ENCODE data around the gene CD300A. TPM values are rescaled to one million over a fixed set of nuclear protein-coding genes. Genes with fewer than 3 reads are reported as not detected.
A peak's percentile ranks its signal among the peaks of the same experiment; 100 is the strongest.
"Not testable (repeated sequence)": the region's sequence is repeated elsewhere in the genome, so short reads cannot be mapped to it uniquely, and the experiment has no call there.

CD300A gene
- total RNA-seq, 1 donor from 2014 or later, result 2.4 TPM

DNA sequence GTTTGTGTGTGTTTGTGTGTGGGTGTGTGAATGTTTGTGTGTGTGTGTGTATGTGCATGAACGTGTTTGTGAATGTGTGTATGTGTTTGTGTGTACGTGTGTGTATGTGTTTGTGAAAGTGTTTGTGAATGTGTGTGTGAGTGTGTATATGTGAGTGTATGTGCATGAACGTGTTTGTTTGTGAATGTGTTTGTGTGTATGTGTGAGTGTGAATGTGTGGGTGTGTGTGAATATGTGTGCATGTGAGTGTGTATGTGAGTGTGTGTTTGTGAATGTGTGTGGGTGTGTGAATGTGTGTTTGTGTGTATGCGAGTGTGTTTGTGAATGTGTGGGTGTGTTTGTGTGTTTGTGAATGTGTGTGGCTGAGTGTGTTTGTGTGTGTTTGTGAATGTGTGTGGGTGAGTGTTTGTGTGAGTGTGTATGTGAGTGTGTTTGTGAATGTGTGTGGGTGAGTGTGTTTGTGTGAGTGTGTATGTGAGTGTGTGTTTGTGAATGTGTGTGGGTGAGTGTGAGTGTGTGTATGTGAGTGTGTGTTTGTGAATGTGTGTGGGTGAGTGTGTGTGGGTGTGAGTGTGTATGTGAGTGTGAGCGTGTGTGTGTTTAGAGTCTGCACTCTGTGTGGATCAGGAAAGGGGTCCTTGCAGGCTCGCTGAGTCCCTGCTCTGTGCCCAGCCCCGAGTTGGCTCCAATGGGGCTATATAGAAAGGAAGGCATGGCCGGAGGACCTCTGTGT, 890 bp upstream of the CD300A start:
- no peak for ATAC-seq
- intact Hi-C loops (cut with DNase I), result no loop called here
- no peak for DNase-seq (ENCODE audit: missing footprints)

DNA sequence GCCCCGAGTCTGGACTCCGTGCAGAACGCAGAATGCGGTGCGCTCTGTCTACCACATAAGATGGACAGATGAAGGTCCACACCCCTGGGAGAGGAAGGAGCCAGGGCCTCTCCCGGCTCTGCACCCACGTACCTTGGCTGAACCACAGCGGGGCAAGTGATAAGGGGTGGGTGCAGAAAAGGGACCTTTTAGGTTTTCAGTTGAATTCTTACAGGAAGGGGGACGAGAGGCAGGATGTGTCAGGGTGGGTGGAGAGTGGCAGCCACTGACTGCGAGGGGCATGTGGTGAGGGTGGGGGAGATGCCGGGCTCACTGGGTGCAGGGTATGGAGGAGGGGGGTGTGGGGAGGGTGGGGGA, 372 bp downstream of the CD300A start:
- ATAC-seq (peak; percentile 4), DNase-seq (ENCODE audit: missing footprints) (no peak)
- intact Hi-C loops (cut with DNase I), result no loop called here

DNA sequence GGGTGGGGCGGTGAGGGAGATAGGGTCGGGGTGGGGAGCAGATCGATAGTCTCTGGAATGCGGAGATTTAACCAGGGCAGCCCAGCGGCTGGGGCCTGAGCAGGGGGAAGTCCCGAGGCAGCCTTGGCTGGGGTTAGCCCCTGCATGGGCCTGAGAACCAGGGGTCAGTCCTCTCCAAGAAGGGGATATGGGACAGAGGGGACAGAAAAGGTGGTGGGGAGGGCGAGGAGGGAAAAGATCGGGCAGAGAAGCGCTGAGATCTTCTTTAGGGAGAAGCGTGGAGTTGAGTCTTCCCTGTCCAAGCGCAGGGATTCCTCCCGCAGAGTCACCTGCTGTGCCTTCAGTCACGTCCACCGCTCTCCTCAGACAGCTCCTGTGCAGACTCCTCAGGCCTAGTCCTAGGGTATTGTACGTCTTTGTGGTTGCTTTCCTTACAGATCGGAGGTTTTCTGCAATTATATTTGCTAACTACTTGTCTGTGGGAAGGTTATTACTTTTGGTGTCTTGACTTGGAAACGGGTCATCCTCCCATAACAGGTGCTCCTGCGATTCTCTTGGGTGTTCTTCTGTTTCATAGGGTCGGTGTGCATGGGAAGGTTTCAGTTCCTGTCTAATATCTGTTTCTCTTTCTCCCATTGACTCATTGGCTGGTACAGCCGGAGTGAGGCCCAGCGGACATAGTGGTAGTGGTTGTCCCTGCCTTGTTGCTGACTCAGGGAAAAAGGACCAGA, 952 bp downstream of the CD300A start:
- DNase-seq (ENCODE audit: missing footprints) (no peak), ATAC-seq (peak; percentile 32)
- intact Hi-C loops (cut with DNase I), result no loop called here

DNA sequence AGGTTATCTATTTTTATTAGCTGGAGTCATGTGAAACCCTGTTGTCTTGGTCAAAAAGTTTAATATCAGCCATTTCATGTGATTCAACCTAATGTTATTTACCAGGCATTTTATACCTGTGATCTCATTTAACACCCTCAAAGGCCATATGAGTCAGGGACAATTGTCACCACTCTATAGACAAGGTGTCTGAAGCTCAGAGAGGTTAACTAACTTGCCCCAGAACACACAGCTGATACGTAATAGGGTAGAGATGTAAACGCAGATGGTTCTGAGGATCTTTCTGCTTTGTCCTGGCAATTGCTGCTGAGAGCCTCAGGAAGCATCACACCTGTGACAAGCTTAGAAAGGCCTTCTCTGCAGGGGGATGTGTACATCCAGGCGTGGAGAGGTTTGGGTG, 4.9 kb downstream of the CD300A start:
- ATAC-seq (no peak), DNase-seq (ENCODE audit: missing footprints) (no peak)
- intact Hi-C loops (cut with DNase I), result no loop called here

DNA sequence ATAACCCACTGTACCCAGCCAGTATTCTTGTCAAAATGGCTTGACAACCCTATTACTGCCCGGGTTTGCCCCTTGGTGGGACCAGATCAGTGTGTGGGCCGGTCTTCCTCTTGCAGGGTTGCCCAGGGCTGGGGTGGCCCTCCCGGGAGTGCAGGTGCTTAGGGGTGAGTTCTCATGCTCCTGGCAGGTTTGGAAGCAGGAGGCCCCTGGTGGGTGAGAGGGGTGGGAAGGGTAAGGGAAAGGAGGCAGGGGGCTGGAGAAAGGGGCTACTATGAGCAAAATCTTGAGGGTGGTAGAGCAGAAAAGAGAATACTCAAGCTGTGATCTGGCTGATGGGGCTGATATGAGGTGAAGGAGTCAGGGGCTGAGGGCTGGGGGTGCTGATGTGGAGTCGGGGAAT, 6.5 kb downstream of the CD300A start:
- intact Hi-C loops (cut with DNase I), result no loop called here
- ATAC-seq (no peak), DNase-seq (ENCODE audit: missing footprints) (no peak)

DNA sequence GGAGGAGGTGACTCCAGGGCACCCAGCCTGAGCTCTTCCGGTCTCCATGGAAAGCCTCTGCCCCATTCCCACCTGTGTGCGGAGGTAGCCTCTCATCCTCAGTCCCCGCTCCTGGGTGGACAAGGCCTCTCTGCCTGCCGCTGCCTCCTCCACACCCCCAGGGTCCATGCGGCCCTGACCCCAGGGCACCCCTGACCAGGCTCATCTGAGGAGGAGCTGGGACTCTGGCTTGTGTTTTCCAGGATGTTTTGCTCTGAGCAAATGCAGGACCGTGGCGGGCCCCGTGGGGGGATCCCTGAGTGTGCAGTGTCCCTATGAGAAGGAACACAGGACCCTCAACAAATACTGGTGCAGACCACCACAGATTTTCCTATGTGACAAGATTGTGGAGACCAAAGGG, 6.9 kb downstream of the CD300A start:
- ATAC-seq (no peak), DNase-seq (ENCODE audit: missing footprints) (no peak)
- intact Hi-C loops (cut with DNase I), result no loop called here

DNA sequence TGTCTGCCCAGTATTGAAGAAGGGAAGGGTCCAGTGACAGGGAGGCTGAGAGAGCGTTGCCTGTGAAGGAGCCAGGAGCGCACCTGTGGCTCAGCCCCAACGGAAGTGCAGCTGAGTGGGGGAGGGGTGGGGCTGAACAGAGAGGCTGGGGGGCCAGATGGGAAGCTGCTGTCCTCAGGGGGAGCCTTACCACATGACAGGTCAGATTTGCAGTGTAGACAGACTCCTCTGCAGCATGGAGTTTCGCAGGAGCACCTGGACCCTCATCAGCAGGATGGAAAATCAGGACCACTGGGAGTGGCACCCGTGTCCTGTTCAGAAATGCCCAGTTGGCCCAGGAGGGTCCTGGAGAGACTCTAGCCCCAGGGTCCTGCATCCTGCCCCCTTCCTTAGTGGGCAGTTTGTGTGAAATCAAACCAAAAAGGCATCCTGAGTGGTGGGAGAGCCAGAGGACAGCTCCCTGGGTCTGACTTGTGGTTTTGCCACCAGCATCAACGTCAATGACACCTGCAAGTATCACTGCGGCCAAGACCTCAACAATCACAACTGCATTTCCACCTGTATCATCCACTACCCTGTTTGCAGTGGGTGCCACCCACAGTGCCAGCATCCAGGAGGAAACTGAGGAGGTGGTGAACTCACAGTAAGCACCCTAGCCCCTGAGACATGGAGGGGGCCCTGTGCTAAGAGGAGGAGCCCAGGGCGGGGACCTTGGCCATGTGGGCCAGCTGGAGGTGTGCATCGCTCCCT, 7.8 kb downstream of the CD300A start:
- intact Hi-C loops (cut with DNase I), result no loop called here
- ATAC-seq (no peak), DNase-seq (ENCODE audit: missing footprints) (no peak)

DNA sequence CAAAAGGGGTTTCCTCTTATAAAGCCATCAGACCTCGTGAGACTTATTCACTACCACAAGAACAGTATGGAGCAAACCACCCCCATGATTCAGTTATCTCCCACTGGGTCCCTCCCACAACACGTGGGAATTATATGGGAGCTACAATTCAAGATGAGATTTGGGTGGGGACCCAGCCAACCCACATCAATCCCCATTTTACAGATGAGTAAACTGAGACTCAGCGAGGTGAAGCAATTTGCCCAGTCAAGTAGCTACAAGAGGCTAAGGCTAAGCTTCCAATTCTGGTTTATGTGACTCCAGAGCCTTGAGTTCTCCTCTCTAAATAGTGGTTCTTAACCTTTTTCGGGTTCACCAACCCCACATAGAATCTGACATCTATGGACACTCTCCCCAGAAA, 8.8 kb downstream of the CD300A start:
- no peak for ATAC-seq
- intact Hi-C loops (cut with DNase I), result no loop called here
- DNase-seq (ENCODE audit: missing footprints), result no peak

DNA sequence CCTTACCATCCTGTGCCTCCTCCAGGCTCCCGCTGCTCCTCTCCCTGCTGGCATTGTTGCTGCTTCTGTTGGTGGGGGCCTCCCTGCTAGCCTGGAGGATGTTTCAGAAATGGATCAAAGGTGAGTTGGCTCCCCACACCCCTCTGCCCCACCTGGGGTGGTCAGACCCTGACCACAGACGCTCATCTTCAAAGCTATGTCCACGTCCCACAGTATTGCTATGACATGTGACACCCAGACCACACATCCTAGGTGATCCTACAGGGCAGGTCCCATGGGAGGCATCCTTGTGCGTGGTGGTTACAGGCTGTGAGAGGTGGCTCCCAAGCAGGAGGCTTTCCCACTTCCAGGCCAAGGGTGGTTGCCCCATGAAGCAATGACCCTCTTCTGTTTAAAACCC, 11.0 kb downstream of the CD300A start:
- ATAC-seq, result no peak
- intact Hi-C loops (cut with DNase I), result no loop called here
- no peak for DNase-seq (ENCODE audit: missing footprints)

DNA sequence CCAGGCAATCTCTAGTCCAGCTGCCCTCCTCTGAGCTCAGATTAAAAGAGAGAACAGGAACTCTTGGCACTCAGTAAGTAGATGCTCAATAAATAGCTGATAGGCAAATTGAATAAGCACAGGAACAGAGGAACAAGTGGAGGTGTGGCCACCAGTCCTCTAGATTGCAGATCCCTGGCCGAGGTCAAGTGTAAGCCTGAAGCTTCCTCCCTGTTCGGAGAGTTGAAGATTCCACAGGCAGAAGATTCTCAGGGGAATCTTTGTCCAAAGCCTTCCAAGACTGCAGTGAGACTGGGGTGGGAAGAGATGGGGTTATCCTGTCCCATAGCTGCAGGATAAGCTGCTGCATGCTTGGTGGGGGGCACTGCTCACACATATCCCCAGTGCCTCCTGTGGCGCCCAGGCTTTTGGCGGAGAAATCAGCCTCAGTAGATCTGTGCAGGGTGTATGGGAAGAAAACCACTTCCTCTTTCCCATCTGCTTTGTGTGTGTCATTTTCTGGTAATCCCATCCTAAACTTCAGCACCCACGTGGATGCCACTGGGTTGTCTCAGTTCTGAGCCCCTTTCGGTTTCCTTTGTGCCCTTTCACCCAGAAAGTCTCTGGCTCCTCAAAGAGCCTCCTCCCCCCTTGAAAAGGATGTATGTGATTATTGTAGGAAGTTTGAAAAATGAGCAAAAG, 12.1 kb downstream of the CD300A start:
- intact Hi-C loops (cut with DNase I), result no loop called here
- DNase-seq (ENCODE audit: missing footprints) (no peak), ATAC-seq (peak; percentile 65)

DNA sequence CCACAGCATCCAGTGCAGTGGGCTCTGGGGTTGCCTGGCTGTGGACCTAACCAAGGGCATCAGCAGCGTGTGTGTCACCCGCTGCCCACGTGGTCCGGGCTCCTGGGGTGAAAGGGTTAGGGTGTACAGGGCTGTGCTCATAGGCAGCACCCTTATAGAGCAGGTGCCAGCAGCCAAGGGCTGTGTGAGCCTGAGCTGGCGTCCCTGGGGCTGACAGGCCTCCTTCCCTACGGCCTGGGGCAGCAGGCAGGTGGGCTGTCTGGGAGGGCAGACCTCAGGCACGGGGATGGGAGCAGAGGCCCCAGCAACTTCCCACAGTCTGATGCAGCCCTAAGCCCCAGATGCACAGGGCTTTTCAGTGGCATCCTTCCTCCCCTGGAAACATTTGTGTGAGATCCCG, 13.9 kb downstream of the CD300A start:
- ATAC-seq, result no peak
- DNase-seq (ENCODE audit: missing footprints), result no peak
- intact Hi-C loops (cut with DNase I), result no loop called here

DNA sequence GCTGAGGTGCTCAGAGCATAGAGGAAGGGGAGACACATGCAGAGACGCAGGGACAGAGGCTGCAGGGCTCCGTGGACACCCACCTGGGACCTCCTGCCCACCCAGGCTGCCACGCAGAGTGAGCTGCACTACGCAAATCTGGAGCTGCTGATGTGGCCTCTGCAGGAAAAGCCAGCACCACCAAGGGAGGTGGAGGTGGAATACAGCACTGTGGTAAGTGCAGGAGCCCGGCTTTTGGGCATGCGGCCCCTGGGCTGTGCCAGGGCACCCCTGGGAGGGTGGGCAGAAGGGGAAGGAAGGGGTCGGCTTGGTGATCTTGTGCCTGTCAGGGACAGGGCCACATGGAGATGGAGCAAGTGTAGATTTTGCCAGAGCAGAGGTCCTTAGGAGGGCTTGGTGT, 15.2 kb downstream of the CD300A start:
- no peak for ATAC-seq
- DNase-seq (ENCODE audit: missing footprints), result no peak
- intact Hi-C loops (cut with DNase I), result no loop called here

DNA sequence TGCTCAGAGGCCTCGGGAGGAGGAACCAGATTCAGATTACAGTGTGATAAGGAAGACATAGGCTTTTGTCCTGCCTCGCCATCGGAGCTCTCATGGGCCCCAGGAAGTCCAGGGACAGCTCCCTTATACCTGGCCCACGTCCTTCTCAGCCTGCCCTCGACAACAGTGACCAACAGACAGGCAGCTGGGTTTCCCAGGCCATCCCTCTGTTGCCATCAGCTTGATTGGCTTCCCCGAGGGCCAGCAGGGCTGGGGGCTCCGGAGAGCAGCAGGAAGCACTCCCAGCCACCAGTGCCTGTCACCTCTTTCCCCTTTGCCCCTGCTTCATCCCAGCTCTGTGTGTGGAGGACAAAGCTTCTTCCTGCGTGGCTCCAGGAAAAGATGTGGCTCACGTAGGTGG, 17.6 kb downstream of the CD300A start:
- DNase-seq (ENCODE audit: missing footprints), result no peak
- intact Hi-C loops (cut with DNase I), result no loop called here

DNA sequence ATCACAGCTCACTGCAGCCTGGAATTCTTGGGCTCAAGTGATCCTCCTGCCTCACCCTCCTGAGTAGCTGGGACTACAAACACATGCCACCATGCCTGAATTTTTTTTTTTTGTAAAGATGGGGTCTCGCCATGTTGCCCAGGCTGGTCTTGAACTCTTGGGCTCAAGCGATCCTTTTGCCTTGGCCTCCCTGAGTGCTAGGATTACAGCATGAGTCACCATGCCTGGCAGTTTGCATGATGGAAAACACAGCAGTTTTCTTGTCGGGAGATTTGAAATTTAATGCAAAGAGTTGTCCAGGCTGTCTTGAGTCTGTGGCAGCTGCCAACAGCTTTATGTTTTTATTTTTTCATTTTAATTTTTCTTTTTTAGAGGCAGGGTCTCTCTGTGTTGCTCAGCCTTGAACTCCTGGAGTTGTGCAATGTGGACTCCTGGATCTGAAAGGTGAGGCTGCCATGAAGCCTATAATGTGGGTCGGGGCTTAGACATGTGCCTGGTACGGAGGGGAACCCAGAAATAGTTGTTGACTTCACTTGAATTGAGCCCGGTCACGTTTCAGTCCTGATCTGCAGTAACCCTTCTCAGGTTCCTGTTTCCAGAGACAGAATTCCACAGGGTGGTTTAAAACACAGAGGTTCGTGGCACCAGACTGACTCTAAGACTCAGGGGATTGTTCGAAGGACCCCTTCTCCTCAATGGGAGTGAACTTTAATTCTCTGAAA, 18.7 kb downstream of the CD300A start:
- no peak for DNase-seq (ENCODE audit: missing footprints)
- intact Hi-C loops (cut with DNase I), result no loop called here
- no peak for ATAC-seq

More for the DNA sequence above, 17.6 kb downstream of the CD300A start:
- ATAC-seq, result no peak

DNA sequence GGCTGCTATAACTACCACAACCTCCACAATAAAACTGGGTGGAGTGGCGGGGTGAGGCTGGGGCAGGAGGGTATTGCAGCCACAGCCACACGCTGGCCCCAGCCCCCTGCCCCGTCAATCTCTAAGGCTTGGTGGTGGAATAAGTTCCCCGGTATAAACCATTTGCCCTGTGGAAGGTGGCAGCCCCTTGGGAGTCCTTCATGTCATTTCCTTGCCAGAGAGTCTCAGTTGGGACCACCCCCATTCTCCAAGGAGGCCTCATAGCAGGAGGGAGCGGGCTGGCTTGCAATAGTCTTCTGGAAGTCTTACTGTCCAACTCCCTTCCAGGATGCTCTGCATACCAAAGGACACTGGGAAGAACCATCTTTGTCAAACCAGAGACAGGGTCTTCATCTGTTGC, 19.4 kb downstream of the CD300A start:
- intact Hi-C loops (cut with DNase I), result no loop called here
- DNase-seq (ENCODE audit: missing footprints), result no peak
- no peak for ATAC-seq

DNA sequence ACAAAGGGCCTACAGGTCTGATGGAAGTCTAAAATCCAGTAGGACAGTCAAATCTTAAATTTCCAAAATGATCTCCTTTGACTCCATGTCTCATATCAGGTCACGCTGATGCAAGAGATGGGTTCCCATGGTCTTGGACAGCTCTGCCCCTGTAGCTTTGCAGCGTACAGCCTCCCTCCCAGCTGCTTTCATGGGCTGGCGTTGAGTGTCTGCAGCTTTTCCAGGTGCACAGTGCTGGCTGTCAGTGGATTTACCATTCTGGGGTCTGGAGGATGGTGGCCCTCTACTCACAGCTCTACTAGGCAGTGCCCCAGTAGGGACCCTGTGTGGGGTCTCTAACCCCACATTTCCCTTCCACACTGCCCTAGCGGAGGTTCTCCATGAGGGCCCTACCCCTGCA, 21.8 kb downstream of the CD300A start:
- ATAC-seq; DNase-seq (ENCODE audit: missing footprints); intact Hi-C loops (cut with DNase I): not testable (repeated sequence)

DNA sequence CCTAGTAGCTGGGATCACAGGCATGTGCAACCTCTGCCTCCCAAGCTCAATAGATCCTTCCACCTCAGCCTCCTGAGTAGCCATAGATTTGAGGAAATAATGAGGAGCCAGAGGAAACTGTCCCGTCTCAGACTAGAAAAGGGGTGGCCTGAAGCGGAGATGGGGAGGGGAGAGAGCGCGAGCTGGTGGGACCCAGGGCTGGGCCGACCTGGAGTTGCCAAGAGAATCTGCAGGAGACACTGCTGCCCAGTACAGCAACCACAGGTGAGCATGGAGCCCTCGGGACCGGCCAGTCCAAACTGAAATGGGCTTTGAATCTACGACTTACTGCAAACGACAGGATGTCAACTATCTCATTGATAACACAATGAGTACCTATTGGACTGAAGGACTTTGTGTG, 24.3 kb downstream of the CD300A start:
- intact Hi-C loops (cut with DNase I), result loop anchor here (5.0 kb wide), 1 partner anchor 188 kb away; no protein-coding TSS in a partner anchor
- ATAC-seq (no peak), DNase-seq (ENCODE audit: missing footprints) (no peak)

DNA sequence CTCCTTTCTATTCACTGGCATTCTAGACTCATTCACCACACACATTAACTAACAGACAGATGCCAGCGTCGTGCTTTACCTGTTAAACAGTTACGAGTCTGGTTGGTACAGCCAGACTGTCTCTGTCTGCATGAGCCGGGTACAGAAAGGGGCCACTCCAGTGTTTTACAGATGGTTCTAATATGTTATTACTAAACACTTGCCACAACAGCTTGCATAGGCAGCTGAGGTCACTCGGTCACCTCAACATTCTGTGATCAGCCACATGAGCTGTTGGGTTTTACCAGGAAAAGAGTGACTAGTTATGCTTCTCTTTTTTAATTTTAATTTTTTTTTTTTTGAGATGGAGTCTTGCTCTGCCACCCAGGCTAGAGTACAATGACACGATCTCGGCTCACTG, 25.2 kb downstream of the CD300A start:
- no peak for DNase-seq (ENCODE audit: missing footprints)
- intact Hi-C loops (cut with DNase I), result loop anchor here (2.0 to 5.0 kb wide), 2 partner anchors 123 to 189 kb away; no protein-coding TSS in a partner anchor
- no peak for ATAC-seq

Measured in Right ventricle myocardium inferior (tissue), 1 donor.